ENCODE data around the gene ITGB4. TPM values are rescaled to one million over a fixed set of nuclear protein-coding genes. Genes with fewer than 3 reads are reported as not detected.

Gene ITGB4
- total and polyA plus RNA-seq, 2 of the 13 experiments (the other 11 are each of a cell fraction or from before 2014, with no cell fraction given) = 6.9 to 14.5 TPM

DNA sequence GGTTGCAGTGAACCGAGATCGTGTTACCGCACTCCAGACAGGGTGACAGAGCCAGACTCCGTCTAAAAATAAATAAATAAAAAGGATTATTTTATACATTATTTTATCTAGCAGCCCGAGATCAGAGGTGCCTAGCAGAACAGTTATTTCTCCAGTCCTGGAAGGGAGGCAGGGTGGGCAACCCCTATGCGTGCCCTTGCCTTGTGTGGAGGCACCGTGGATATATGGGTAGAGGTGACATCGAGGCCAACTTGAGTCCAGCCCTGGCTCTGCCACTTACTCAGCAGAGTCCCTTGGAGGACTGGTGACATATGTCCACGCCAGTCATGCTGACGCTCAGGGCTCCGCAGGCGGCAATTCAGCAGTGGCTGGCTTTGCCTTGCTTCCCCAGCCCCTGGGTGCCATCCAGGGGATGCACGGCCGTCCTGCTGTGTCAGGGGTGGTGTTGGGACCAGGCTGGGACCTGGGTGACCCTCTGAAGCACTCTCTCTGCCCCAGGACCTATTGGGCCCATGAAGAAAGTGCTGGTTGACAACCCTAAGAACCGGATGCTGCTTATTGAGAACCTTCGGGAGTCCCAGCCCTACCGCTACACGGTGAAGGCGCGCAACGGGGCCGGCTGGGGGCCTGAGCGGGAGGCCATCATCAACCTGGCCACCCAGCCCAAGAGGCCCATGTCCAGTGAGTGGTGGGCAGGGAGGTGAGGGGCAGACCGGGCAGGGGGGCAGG is 30.6 kb downstream of the ITGB4 start:
- Histone ChIP-seq H4K20me1 (ENCODE audit: insufficient read depth, low read length) (no peaks in the 10 kb centered on the region), H3K36me3 (replicated peaks in 1 of 2; ENCODE audit: control insufficient read depth in 1 of 2, insufficient read depth in 2 of 2, low read length in 2 of 2) (no peaks in the 10 kb centered on the region), H3K4me1 (ENCODE audit: insufficient read depth, low read length) (peaks cover 62% of the 10 kb centered on the region), H3K27ac (ENCODE audit: extremely low read length, insufficient read depth, low read length) (no peak overlapping the region), H3K4me2 (ENCODE audit: low read depth, low read length) (no peak overlapping the region), H3K4me3 (replicated peaks in 1 of 3; ENCODE audit: insufficient read depth in 1 of 3, low read depth in 2 of 3, low read length in 3 of 3) (no peak overlapping the region), H3K79me2 (ENCODE audit: insufficient read depth, low read length) (no peaks in the 10 kb centered on the region), H3K9me3 (ENCODE audit: low read length) (no peaks in the 10 kb centered on the region), H3K9ac (ENCODE audit: insufficient read depth, low read depth, low read length) (no peak overlapping the region), H3K27me3 (ENCODE audit: control insufficient read depth in 1 of 2, insufficient read depth in 2 of 2, low read length in 2 of 2) (no peaks in the 10 kb centered on the region), H2AFZ (ENCODE audit: low read length) (no peak overlapping the region)
- ChIA-PET POLR2A (interaction anchor here (1.3 to 2.5 kb wide), 3 partner anchors 11 to 95 kb away, joined by 4 to 18 read pairs (median 10); a partner anchor contains a TSS), CTCF (ENCODE audit: low intra/inter-chr PET ratio, low total read pairs) (interaction anchor here (1.9 to 6.3 kb wide), 2 partner anchors 119 to 151 kb away, joined by 4 to 102 read pairs; partner anchors contain the start of gene SMIM5)
- in situ Hi-C loops (cut with HindIII; ENCODE audit: extremely low pct_ligation_motif_present, low pct_unique_long_range_greater_than_20kb) = loop anchor here (5.0 to 10.0 kb wide), 2 partner anchors 75 to 137 kb away; no protein-coding TSS in a partner anchor
- TF ChIP-seq, protein P1, sequence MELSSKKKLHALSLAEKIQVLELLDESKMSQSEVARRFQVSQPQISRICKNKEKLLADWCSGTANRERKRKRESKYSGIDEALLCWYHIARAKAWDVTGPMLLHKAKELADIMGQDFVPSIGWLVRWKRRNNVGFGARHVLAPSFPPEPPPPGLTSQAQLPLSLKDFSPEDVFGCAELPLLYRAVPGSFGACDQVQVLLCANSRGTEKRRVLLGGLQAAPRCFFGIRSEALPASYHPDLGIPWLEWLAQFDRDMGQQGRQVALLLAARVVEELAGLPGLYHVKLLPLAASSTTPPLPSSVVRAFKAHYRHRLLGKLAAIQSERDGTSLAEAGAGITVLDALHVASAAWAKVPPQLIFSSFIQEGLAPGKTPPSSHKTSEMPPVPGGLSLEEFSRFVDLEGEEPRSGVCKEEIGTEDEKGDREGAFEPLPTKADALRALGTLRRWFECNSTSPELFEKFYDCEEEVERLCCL (CRISPR knock-in tag; IDR thresholded peaks at IDR 0.05; ENCODE audit: borderline replicate concordance) = no peak
- TF ChIP-seq, protein P2, sequence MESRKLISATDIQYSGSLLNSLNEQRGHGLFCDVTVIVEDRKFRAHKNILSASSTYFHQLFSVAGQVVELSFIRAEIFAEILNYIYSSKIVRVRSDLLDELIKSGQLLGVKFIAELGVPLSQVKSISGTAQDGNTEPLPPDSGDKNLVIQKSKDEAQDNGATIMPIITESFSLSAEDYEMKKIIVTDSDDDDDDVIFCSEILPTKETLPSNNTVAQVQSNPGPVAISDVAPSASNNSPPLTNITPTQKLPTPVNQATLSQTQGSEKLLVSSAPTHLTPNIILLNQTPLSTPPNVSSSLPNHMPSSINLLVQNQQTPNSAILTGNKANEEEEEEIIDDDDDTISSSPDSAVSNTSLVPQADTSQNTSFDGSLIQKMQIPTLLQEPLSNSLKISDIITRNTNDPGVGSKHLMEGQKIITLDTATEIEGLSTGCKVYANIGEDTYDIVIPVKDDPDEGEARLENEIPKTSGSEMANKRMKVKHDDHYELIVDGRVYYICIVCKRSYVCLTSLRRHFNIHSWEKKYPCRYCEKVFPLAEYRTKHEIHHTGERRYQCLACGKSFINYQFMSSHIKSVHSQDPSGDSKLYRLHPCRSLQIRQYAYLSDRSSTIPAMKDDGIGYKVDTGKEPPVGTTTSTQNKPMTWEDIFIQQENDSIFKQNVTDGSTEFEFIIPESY (CRISPR knock-in tag; IDR thresholded peaks at IDR 0.05) = peak; percentile 81
- 65% methylated on average over 20 of the region's 24 CpGs for WGBS (ENCODE audit: low lambda C conversion rate)
- intact Hi-C loops (cut with micrococcal nuclease; ENCODE audit: unreplicated experiment) = loop anchor here (5.0 kb wide), 1 partner anchor 140 kb away; no protein-coding TSS in a partner anchor
- ATAC-seq (no peak), DNase-seq (ENCODE audit: low spot score) (no peak), FAIRE-seq (no peak)
- no TSS peak for BruUV-seq (replicated peaks)
